ENCODE data around the gene FBXO45.

DNA sequence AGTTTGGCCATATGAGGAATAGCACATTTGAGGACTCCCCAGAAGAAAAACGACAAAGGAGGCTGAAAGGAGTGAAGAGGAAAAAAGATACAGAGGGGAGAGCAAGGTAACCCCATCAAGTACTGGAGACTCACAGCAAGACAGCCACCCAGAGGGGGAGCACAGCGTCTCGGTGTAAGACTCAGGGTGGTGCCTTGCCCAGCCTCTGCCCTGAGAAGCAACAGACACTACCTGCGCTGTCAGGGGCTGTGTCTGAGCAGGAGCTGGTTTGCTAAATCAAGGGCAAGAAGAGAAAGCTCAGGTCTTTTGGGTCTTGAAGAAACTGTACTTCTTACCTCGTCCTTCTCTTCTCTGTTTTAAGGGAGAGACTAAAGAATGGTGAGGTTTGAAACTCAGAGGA, 27.9 kb downstream of the FBXO45 start:
- TF ChIP-seq, protein P1, sequence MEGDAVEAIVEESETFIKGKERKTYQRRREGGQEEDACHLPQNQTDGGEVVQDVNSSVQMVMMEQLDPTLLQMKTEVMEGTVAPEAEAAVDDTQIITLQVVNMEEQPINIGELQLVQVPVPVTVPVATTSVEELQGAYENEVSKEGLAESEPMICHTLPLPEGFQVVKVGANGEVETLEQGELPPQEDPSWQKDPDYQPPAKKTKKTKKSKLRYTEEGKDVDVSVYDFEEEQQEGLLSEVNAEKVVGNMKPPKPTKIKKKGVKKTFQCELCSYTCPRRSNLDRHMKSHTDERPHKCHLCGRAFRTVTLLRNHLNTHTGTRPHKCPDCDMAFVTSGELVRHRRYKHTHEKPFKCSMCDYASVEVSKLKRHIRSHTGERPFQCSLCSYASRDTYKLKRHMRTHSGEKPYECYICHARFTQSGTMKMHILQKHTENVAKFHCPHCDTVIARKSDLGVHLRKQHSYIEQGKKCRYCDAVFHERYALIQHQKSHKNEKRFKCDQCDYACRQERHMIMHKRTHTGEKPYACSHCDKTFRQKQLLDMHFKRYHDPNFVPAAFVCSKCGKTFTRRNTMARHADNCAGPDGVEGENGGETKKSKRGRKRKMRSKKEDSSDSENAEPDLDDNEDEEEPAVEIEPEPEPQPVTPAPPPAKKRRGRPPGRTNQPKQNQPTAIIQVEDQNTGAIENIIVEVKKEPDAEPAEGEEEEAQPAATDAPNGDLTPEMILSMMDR (IDR thresholded peaks at IDR 0.05; ENCODE audit: insufficient read depth, low read length, poor library complexity, severe bottlenecking) = no peak
- TF ChIP-seq EZH2phosphoT487 (conservative IDR thresholded peaks at IDR 0.05; ENCODE audit: low read length) = no peak

Data from SU-DHL-6 (cell line).